Esophagus squamous epithelium (tissue), 4 donors: ENCODE measurements around the gene ARHGEF28.
A peak's percentile ranks its signal among the peaks of the same experiment; 100 is the strongest.

Experiments used
- POLR2A ChIP-seq, 4 donors: fragments of 450-650 bp; IDR thresholded peaks; one replicate each; pipeline ENCODE4 v1.6.1; 2017; ENCODE audit warnings: antibody characterized with exemption in 4 of 4, mild to moderate bottlenecking in 4 of 4, moderate library complexity in 3 of 4
- TF ChIP-seq, protein P1 (sequence below), 6 experiments: fragments of 450-650 bp in 4 of 6; fragments of 200-600 bp in 2 of 6; sonication (generic) in 2 of 6; IDR thresholded peaks; one replicate each; pipeline ENCODE4 v1.5.1; 2016 to 2019; ENCODE audit warnings: antibody characterized with exemption in 6 of 6, mild to moderate bottlenecking in 4 of 6, moderate library complexity in 4 of 6

DNA sequence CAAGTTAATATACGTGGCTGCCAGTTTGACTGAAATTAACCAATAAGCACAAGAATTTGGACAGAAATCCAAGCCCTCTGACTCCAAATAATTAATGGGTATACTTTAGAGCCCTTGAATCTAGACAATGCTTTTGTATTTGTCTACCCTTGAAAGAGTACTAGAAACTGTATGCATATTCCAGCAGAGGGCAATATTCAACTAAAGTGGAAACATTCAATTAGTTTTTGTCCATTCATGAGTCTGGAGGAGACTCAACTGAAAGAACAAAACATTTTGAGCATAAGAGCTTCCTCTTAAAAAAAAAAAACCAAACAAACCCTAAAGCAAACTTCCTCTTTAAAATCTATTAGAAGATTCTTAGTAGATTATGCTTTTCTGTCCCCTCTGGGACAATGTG is 157.8 kb downstream of the ARHGEF28 start:
- TF ChIP-seq POLR2A (IDR thresholded peaks at IDR 0.05): no peak
- TF ChIP-seq, protein P1, sequence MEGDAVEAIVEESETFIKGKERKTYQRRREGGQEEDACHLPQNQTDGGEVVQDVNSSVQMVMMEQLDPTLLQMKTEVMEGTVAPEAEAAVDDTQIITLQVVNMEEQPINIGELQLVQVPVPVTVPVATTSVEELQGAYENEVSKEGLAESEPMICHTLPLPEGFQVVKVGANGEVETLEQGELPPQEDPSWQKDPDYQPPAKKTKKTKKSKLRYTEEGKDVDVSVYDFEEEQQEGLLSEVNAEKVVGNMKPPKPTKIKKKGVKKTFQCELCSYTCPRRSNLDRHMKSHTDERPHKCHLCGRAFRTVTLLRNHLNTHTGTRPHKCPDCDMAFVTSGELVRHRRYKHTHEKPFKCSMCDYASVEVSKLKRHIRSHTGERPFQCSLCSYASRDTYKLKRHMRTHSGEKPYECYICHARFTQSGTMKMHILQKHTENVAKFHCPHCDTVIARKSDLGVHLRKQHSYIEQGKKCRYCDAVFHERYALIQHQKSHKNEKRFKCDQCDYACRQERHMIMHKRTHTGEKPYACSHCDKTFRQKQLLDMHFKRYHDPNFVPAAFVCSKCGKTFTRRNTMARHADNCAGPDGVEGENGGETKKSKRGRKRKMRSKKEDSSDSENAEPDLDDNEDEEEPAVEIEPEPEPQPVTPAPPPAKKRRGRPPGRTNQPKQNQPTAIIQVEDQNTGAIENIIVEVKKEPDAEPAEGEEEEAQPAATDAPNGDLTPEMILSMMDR (IDR thresholded peaks at IDR 0.05): peak in 4 of 6 experiments; percentile 12 to 44 (median 28)
